GM20431 (cell line): Measurements from ENCODE around the gene CDKL5.

Experiments used
- in situ Hi-C: fragments of 300-500 bp; cut with MseI, MboI; formaldehyde crosslinking; loops from one replicate; pipeline ENCODE4 v1.15.0; 2020; ENCODE audit warnings: low sequenced_read_pairs; ENCODE audit not compliant: unreplicated experiment

Gene CDKL5

GRCh38 chrX:18677161-18677869 lies 251.9 kb downstream of the CDKL5 start:
- in situ Hi-C loops, result no loop called here

- in situ Hi-C loops, result no loop called here
Observed at GRCh38 chrX:18681996-18682395, 256.6 kb downstream of the CDKL5 start.

DNA sequence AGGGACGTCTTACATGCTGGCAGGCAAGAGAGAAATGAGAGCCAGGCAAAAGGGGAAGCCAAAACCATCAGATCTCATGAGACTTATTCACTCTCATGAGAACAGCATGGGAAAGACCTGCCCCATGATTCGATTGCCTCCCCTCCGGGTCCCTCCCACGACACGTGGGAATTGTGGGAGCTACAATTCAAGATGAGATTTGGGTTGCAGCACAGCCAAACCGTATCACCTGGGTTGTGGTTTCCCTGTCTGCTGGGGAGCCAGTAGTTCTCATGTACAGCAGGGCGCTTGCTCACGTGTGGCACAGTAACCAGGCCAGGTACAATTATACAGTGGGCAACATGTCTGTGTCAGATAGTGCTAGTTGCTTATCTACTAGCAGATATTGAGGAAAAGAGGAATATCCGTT lies 257.6 kb downstream of the CDKL5 start:
- in situ Hi-C loops, result no loop called here

DNA sequence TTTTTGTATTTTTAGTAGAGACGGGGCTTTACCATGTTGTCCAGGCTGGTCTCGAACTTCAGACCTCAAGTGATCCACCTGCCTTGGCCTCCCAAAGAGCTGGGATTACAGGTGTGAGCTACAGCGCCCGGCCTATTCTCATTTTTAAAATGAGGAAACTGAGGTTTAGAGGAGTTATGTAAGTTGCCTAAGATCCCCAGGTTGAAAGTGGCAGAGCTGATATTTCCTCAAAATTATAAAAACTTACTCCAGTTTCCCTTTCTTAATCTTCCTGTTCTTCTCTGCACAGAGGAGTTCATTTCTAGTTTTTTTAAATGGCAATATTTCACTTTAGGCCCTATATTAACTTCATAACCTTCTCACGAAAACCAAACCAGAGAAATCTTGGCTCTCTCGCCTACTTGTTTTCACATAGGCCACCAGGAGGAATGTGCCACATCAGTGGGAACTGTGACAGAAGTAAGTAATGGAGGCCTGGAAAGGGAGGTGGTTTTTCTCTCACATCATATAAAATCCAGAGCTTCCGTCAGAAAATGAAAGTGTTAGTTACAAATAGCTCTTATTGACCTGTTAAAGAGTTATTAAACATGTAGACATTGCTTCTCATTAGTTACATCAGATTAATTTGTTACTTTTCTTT lies 262.6 kb downstream of the CDKL5 start:
- in situ Hi-C loops, result no loop called here

DNA sequence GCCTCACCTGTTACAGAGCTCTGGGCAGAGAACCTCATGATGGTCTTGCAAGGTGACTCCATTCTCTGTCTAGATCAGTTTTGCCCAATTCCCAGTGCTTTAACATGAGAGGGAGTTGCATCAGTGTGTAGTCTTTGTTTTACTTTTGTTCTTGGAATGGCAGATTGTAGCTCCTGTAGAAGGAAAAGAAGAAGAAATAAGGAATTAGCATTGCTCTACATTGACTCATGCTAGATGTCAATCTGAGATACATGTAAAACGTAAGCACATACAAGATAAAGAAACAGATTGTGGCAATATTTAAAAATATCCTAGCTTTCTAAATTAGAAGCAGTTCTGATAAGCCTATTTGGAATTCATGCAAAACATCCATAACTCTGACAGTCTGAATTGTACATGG lies 266.0 kb downstream of the CDKL5 start:
- in situ Hi-C loops, result no loop called here

DNA sequence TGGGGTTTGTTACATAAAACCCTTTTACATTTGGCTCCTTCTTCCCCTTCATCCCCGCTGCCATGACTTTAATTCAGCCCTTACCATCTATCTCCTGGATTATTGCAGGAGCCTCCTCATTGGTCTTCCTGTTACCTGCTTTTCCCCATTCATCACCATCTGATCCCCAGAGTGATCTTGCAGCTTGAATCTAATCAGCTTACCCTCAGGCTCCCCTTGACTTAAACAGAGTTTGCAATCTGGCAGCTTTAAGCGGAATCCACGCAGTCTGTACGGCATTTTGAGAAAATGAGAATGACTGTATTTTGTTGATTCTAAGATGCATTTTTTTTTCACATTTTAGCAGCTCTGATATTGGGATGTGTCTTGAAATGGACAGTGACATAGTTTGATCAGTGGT lies 267.1 kb downstream of the CDKL5 start:
- in situ Hi-C loops, result no loop called here

DNA sequence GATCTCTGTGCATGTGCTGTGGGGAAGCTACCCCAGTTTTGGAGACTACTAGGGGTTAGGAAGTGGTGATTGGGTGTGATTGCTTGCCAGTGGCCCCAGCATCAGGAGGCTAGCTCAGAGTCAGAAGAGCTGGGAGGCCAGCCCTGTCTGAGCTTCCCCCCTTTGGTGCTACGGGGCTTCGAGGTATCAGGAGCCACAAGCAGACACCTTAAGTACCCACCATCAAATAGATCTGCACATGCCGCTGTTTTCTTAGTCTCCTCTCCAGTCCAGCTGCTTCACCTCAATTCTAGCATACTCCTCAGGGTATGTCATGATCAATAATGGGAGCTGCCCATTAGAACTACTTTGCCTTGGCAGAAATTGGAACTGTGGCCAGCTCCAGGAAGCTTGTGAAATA lies 271.2 kb downstream of the CDKL5 start:
- in situ Hi-C loops, result no loop called here

DNA sequence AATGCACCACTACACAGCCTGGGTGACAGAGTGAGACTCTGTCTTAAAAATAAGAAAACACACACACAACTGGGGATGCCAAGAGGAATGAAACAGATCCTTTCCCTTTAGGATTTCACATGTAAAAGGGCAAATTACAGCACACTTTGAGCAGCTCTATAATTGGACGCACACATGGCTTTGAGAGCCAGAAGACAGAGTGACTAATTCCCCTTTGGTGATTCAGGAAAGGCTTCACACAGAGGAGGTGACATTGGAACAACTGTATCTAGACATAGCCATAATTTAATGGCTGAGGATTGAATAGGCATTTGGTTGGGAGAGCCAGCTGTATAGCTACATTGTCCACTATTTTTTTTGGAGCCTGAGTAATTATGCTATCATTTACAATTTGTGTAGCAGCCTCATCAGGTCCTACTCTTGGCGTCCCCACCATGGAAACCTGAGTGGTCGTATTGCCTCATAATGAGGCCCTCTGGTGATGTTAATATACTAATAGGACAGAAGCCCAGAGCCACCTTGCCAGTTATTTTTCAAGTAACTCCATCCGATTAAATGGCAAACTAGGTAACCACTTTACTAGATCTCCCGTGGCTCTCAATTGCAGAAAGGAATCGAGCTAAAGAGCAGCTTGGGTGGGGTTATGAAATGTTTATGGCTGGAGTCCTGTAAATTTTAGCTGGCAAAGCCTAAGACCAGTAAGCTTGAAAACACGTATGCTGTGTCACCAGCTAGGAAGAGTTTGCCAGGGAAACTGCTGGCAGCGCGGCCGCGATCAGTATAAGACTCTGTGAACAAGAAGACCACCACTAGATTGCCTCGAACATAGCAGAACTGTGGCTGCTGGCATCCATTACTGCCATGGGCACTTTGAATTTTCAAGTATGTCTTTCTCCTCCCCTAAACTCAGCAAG lies 273.6 kb downstream of the CDKL5 start:
- in situ Hi-C loops, result no loop called here

GRCh38 chrX:18701621-18702361 lies 276.4 kb downstream of the CDKL5 start:
- in situ Hi-C loops, result no loop called here

- in situ Hi-C loops, result no loop called here
Observed at GRCh38 chrX:18702362-18703195, 277.2 kb downstream of the CDKL5 start.
